HL-60 (cell line): ENCODE data around the gene MAGEA2B.
"Not testable (repeated sequence)": the region's sequence is repeated elsewhere in the genome, so short reads cannot be mapped to it uniquely, and the experiment has no call there.

Experiments
- REST ChIP-seq: IDR thresholded peaks from 2 replicates; pipeline ENCODE4 v1.6.1; 2012; ENCODE audit warnings: low read depth; ENCODE audit not compliant: insufficient replicate concordance
- TF ChIP-seq, protein P1 (sequence below): IDR thresholded peaks from one replicate; pipeline ENCODE4 v1.5.1; 2011; ENCODE audit warnings: low read length, control low read depth, inconsistent platforms; ENCODE audit not compliant: insufficient read depth

DNA sequence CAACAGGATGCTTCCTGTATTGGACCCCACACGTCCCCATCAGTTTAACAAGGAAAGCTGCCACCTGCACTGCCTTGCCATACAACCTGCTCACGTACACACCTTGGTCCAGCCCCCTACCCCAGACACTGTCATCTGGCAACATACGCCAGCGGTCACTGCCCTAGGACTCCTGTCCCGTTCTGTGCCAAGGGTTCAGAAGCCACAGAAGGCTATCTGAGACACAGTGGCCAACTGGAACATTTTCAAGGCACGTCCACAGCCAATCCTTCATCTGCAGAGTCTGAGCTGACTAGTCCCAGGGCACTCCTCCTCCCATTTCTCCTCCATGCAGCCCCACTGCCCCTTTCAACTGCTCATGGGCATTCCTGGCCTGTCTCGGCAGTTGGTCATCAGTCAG lies 47.2 kb downstream of the MAGEA2B start:
- TF ChIP-seq, protein P1, sequence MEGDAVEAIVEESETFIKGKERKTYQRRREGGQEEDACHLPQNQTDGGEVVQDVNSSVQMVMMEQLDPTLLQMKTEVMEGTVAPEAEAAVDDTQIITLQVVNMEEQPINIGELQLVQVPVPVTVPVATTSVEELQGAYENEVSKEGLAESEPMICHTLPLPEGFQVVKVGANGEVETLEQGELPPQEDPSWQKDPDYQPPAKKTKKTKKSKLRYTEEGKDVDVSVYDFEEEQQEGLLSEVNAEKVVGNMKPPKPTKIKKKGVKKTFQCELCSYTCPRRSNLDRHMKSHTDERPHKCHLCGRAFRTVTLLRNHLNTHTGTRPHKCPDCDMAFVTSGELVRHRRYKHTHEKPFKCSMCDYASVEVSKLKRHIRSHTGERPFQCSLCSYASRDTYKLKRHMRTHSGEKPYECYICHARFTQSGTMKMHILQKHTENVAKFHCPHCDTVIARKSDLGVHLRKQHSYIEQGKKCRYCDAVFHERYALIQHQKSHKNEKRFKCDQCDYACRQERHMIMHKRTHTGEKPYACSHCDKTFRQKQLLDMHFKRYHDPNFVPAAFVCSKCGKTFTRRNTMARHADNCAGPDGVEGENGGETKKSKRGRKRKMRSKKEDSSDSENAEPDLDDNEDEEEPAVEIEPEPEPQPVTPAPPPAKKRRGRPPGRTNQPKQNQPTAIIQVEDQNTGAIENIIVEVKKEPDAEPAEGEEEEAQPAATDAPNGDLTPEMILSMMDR = not testable (repeated sequence)
- not testable (repeated sequence) for TF ChIP-seq REST
